Epithelial cell of esophagus (primary cell): ENCODE measurements around the gene BEND7.
A peak's percentile ranks its signal among the peaks of the same experiment; 100 is the strongest.

Experiments used
- DNase-seq: peaks from one replicate; pipeline ENCODE4 v3.0.0; 2010; ENCODE audit warnings: low read depth
- H3K4me3 ChIP-seq: 2 replicates; pipeline ENCODE4 v1.5.1; 2011; ENCODE audit warnings: mild to moderate bottlenecking, low read length, control low read depth
- TF ChIP-seq, protein P1 (sequence below): IDR thresholded peaks from 2 replicates; pipeline ENCODE4 v1.5.1; 2011; ENCODE audit warnings: low read depth, mild to moderate bottlenecking, low read length, control low read depth, inconsistent platforms; ENCODE audit not compliant: insufficient read depth; ENCODE audit errors: missing control alignments

Gene BEND7

GRCh38 chr10:13528875-13529713 is at the start of gene BEND7:
BEND7 (minus strand) TSS chr10:13529014; CDS start chr10:13528533, 481 bp downstream.
- TF ChIP-seq, protein P1, sequence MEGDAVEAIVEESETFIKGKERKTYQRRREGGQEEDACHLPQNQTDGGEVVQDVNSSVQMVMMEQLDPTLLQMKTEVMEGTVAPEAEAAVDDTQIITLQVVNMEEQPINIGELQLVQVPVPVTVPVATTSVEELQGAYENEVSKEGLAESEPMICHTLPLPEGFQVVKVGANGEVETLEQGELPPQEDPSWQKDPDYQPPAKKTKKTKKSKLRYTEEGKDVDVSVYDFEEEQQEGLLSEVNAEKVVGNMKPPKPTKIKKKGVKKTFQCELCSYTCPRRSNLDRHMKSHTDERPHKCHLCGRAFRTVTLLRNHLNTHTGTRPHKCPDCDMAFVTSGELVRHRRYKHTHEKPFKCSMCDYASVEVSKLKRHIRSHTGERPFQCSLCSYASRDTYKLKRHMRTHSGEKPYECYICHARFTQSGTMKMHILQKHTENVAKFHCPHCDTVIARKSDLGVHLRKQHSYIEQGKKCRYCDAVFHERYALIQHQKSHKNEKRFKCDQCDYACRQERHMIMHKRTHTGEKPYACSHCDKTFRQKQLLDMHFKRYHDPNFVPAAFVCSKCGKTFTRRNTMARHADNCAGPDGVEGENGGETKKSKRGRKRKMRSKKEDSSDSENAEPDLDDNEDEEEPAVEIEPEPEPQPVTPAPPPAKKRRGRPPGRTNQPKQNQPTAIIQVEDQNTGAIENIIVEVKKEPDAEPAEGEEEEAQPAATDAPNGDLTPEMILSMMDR: no peak
- peak; percentile 16 for DNase-seq

DNA sequence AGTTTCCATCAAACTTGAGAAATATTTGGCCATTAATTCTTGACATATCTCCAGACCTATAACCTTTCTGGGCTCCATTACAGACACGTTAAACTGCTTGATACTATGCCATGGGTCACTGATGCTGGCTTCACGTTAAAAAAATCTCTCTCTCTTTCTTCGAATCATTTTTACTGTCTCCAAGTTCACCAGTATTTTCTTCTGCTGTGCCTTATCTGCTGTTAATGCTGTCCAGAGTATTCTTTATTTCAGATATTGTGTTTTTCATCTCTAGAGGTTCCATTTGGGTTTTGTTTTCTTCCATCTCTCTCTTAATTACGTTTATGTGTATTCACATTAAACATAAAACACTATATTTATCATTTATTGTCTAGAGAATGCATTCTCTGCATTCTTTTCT is 45.1 kb upstream of the BEND7 start:
- no peak for DNase-seq
- H3K4me3 ChIP-seq: no peak overlapping the region
- TF ChIP-seq, protein P1: no peak

More at GRCh38 chr10:13528875-13529713, at the start of gene BEND7:
- peak within 1 kb of the TSS; percentile 36 for H3K4me3 ChIP-seq

DNA sequence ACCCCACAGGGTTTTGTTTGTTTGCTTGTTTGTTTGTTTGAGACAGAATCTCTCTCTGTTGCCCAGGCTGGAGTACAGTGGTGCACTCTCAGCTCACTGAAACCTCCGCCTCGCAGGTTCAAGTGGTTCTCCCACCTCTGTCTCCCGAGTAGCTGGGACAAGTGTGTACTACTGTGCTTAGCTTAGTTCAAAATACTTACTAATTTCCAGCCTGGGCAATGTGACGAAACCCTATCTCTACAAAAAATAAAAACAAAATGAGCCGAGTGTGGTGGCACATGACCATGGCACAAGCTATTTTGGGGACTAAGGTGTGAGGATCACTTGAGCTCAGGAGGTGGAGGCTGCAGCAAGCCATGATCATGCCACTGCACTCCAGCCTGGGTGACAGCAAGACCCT is 42.7 kb upstream of the BEND7 start:
- TF ChIP-seq, protein P1: no peak
- H3K4me3 ChIP-seq: no peak overlapping the region
- no peak for DNase-seq

DNA sequence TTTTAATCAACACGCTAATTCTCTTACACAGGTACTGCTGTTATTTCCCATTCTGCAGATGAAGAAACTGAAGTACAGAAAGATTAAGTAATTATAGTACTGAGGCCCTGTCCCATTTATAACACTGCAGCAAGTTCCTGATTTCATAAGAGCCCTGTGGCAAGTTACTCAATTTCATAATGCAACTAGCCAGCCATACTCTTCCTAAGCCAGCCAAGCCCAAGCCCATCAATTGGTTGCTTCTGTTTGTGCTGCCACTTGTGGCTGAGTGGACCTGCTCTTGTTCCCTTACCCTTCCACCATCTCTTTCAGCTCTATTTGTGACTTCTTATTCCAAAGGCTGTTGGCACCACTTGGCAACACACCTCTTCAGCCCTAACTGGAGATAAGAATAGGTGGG is 38.2 kb upstream of the BEND7 start:
- no peak overlapping the region for H3K4me3 ChIP-seq
- peak; percentile 65 for DNase-seq
- TF ChIP-seq, protein P1: no peak

GRCh38 chr10:13564576-13564975 is 35.8 kb upstream of the BEND7 start:
- DNase-seq: no peak
- no peak overlapping the region for H3K4me3 ChIP-seq
- TF ChIP-seq, protein P1: no peak

GRCh38 chr10:13563481-13564445 is 34.9 kb upstream of the BEND7 start:
- TF ChIP-seq, protein P1: no peak
- DNase-seq: no peak
- H3K4me3 ChIP-seq: no peak overlapping the region
